PC-3 (cell line): ENCODE measurements around the gene TRIP6.

Experiments used
- EZH2 ChIP-seq: fragments of 300-600 bp; sonication (generic); IDR thresholded peaks from one replicate; pipeline ENCODE4 v1.6.1; 2017; ENCODE audit warnings: antibody characterized with exemption, mild to moderate bottlenecking, low read length; ENCODE audit not compliant: unreplicated experiment
- EZH2phosphoT487 ChIP-seq: fragments of 300-600 bp; sonication (generic); IDR thresholded peaks from 2 replicates; pipeline ENCODE4 v1.6.1; 2018; ENCODE audit warnings: mild to moderate bottlenecking, antibody characterized with exemption, low read length, borderline replicate concordance
- TF ChIP-seq, protein P1 (sequence below): fragments of 300-600 bp; sonication (generic); conservative IDR thresholded peaks from 2 replicates; pipeline ENCODE4 v1.5.1; 2017; ENCODE audit warnings: antibody characterized with exemption, low read depth, mild to moderate bottlenecking, low read length

DNA sequence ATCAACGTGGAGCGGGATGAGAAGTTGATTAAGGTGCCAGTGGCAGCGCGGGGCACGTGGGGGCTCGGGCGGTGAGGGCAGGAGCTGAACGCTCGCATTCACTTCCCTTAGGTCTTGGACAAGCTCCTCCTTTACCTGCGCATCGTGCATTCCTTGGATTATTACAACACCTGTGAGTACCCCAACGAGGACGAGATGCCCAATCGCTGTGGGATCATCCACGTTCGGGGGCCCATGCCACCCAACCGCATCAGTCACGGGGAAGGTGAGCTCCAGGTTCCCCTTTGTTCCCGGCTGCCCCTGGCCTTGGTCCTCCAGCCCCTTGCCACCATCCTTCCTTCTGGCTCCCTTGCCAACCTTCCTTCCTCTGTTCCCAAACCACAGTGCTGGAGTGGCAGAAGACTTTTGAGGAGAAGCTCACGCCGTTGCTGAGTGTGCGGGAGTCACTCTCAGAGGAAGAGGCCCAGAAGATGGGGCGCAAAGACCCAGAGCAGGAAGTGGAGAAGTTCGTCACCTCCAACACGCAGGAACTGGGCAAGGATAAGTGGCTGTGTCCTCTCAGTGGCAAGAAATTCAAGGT is 19.8 kb downstream of the TRIP6 start:
- TF ChIP-seq EZH2 (no peak), EZH2phosphoT487 (no peak)
- TF ChIP-seq, protein P1, sequence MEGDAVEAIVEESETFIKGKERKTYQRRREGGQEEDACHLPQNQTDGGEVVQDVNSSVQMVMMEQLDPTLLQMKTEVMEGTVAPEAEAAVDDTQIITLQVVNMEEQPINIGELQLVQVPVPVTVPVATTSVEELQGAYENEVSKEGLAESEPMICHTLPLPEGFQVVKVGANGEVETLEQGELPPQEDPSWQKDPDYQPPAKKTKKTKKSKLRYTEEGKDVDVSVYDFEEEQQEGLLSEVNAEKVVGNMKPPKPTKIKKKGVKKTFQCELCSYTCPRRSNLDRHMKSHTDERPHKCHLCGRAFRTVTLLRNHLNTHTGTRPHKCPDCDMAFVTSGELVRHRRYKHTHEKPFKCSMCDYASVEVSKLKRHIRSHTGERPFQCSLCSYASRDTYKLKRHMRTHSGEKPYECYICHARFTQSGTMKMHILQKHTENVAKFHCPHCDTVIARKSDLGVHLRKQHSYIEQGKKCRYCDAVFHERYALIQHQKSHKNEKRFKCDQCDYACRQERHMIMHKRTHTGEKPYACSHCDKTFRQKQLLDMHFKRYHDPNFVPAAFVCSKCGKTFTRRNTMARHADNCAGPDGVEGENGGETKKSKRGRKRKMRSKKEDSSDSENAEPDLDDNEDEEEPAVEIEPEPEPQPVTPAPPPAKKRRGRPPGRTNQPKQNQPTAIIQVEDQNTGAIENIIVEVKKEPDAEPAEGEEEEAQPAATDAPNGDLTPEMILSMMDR = no peak
